Activated CD8-positive, alpha-beta memory T cell treated with anti-CD3 and anti-CD28 coated beads for 36 hours (primary cell): Measurements from ENCODE around the gene RAI1. TPM values are rescaled to one million over a fixed set of nuclear protein-coding genes. Genes with fewer than 3 reads are reported as not detected.

Source experiments
- CTCF ChIA-PET: fragments of 350-600 bp; sonication (Branson Sonifier 250); formaldehyde crosslinking; loops from one replicate; lab custom pipeline; 2021; ENCODE audit warnings: antibody characterized with exemption; lab: Charles Lee
- POLR2A ChIA-PET: fragments of 350-600 bp; sonication (Branson Sonifier 250); formaldehyde crosslinking; loops from one replicate; lab custom pipeline; 2021; ENCODE audit warnings: antibody characterized with exemption; lab: Charles Lee
- total RNA-seq, 2 experiments: library from RNA; stranded (reverse); gene quantifications; one replicate each; pipeline ENCODE4 v1.2.3, GENCODE V29; 2021

RAI1 gene
- total RNA-seq, 2 experiments from 2014 or later = 21.3 to 21.6 TPM

GRCh38 chr17:17793378-17794214 lies 112.3 kb downstream of the RAI1 start:
- ChIA-PET POLR2A (interaction anchor here (0.5 to 1.1 kb wide), 2 partner anchors 16 to 18 kb away, joined by 3 to 4 read pairs; no protein-coding TSS in a partner anchor), CTCF (interaction anchor here (1.1 to 1.7 kb wide), 2 partner anchors 18 to 44 kb away, joined by 3 to 4 read pairs; partner anchors contain the start of gene SREBF1)

- CTCF ChIA-PET = no interaction called here
These were observed 113.1 kb downstream of the RAI1 start for GRCh38 chr17:17794382-17794781.

GRCh38 chr17:17795296-17795695 lies 114.0 kb downstream of the RAI1 start:
- ChIA-PET CTCF (no interaction called here), POLR2A (no interaction called here)

More at GRCh38 chr17:17794382-17794781, 113.1 kb downstream of the RAI1 start:
- POLR2A ChIA-PET = no interaction called here

GRCh38 chr17:17795946-17796786 lies 114.9 kb downstream of the RAI1 start:
- ChIA-PET POLR2A (no interaction called here), CTCF (no interaction called here)

- POLR2A ChIA-PET = no interaction called here
These were observed 115.5 kb downstream of the RAI1 start for GRCh38 chr17:17796787-17797061.

GRCh38 chr17:17797119-17797809 lies 116.0 kb downstream of the RAI1 start:
- CTCF ChIA-PET = no interaction called here
- POLR2A ChIA-PET = no interaction called here

More at GRCh38 chr17:17796787-17797061, 115.5 kb downstream of the RAI1 start:
- CTCF ChIA-PET = no interaction called here

- POLR2A ChIA-PET = no interaction called here
- CTCF ChIA-PET = no interaction called here
These were observed 116.8 kb downstream of the RAI1 start for GRCh38 chr17:17798010-17798556.

- CTCF ChIA-PET = no interaction called here
- POLR2A ChIA-PET = no interaction called here
These were observed 117.5 kb downstream of the RAI1 start for GRCh38 chr17:17798573-17799255.

GRCh38 chr17:17800504-17801021 lies 119.3 kb downstream of the RAI1 start:
- POLR2A ChIA-PET = no interaction called here
- CTCF ChIA-PET = no interaction called here

GRCh38 chr17:17801800-17802481 lies 120.7 kb downstream of the RAI1 start:
- POLR2A ChIA-PET = no interaction called here
- CTCF ChIA-PET = no interaction called here

- POLR2A ChIA-PET = no interaction called here
- CTCF ChIA-PET = no interaction called here
These were observed 122.7 kb downstream of the RAI1 start for GRCh38 chr17:17804007-17804406.

- POLR2A ChIA-PET = no interaction called here
These were observed 124.3 kb downstream of the RAI1 start for GRCh38 chr17:17805575-17805974.

GRCh38 chr17:17806035-17806434 lies 124.8 kb downstream of the RAI1 start:
- POLR2A ChIA-PET = no interaction called here
- CTCF ChIA-PET = no interaction called here

More at GRCh38 chr17:17805575-17805974, 124.3 kb downstream of the RAI1 start:
- CTCF ChIA-PET = no interaction called here

- ChIA-PET POLR2A (no interaction called here), CTCF (no interaction called here)
These were observed 125.5 kb downstream of the RAI1 start for GRCh38 chr17:17806611-17807274.

- CTCF ChIA-PET = interaction anchor here (1.5 kb wide), 1 partner anchor 46 kb away, joined by 3 read pairs; no protein-coding TSS in a partner anchor
- POLR2A ChIA-PET = no interaction called here
These were observed 126.2 kb downstream of the RAI1 start for GRCh38 chr17:17807440-17807839.

- ChIA-PET POLR2A (interaction anchor here (0.6 to 1.2 kb wide), 2 partner anchors 18 to 42 kb away, joined by 3 read pairs; no protein-coding TSS in a partner anchor), CTCF (interaction anchor here (1.5 to 4.1 kb wide), 3 partner anchors 41 to 52 kb away, joined by 3 to 21 read pairs (median 7); no protein-coding TSS in a partner anchor)
These were observed 126.9 kb downstream of the RAI1 start for GRCh38 chr17:17808200-17808599.
